Vagina (tissue), 2 donors: ENCODE data around the gene ESCO1. TPM values are rescaled to one million over a fixed set of nuclear protein-coding genes. Genes with fewer than 3 reads are reported as not detected.

Experiments used
- DNase-seq, 2 donors: peaks; one replicate each; pipeline ENCODE4 v3.0.0-alpha.2; 2017; ENCODE audit errors: extremely low spot score in 2 of 2
- H3K27ac ChIP-seq: fragments of 200-600 bp; sonication (generic); one replicate; pipeline ENCODE4 v1.5.1; 2019
- H3K27me3 ChIP-seq: fragments of 200-600 bp; sonication (generic); one replicate; pipeline ENCODE4 v1.5.1; 2019
- H3K36me3 ChIP-seq, 2 donors: fragments of 200-600 bp; sonication (generic); one replicate each; pipeline ENCODE4 v1.5.1; 2017 to 2019
- H3K4me1 ChIP-seq: fragments of 200-600 bp; sonication (generic); one replicate; pipeline ENCODE4 v1.5.1; 2019
- H3K4me3 ChIP-seq, 2 donors: fragments of 200-600 bp; sonication (generic); 1 replicate in 1 of 2; 2 replicates in 1 of 2; pipeline ENCODE4 v1.5.1; 2016 to 2019
- H3K9me3 ChIP-seq: fragments of 200-600 bp; sonication (generic); one replicate; pipeline ENCODE4 v1.5.1; 2019
- POLR2A ChIP-seq, 2 donors: fragments of 450-650 bp; IDR thresholded peaks; one replicate each; pipeline ENCODE4 v1.6.1; 2017; ENCODE audit warnings: antibody characterized with exemption in 2 of 2, mild to moderate bottlenecking in 2 of 2, moderate library complexity in 2 of 2
- POLR2AphosphoS5 ChIP-seq, 2 donors: sonication (generic); formaldehyde crosslinking; IDR thresholded peaks; one replicate each; pipeline ENCODE4 v1.9.0; 2017; ENCODE audit warnings: antibody characterized with exemption in 2 of 2, mild to moderate bottlenecking in 2 of 2, low read depth in 1 of 2; ENCODE audit not compliant: insufficient read depth in 1 of 2
- intact Hi-C: fragments of 100-400 bp; cut with DNase I; formaldehyde crosslinking; loops from one replicate; pipeline ENCODE4 v1.15.1; 2023
- total RNA-seq: library from RNA; depleted of rRNA; stranded (reverse); fragments of >200 nt; gene quantifications from one replicate; pipeline ENCODE4 v1.2.3, GENCODE V29; 2016
- TF ChIP-seq, protein P1 (sequence below), 3 experiments: fragments of 450-650 bp in 2 of 3; fragments of 200-600 bp in 1 of 3; sonication (generic) in 1 of 3; IDR thresholded peaks; one replicate each; pipeline ENCODE4 v1.5.1; 2017 to 2019; ENCODE audit warnings: antibody characterized with exemption in 3 of 3, mild to moderate bottlenecking in 2 of 3, moderate library complexity in 2 of 3

Gene ESCO1
- total RNA-seq, 1 donor from 2014 or later, result 16.0 TPM

DNA sequence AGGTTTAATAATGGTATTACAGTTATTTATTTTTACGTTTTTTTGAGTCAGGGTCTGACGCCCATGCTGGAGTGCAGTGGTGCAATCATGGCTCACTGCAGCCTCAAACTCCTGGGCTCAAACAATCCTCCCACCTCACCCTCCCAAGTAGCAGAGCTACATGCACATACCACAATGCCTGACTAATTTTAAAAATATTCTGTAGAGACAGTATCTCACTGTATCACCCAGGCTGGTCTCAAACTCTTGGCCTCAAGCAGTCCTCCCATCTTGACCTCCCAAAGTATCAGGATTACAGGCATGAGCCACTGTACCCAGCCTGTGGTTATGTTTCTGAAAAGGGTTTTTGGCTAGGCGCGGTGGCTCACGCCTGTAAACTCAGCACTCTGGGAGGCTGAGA, 120.8 kb downstream of the ESCO1 start:
- intact Hi-C loops, result no loop called here
- TF ChIP-seq, protein P1, sequence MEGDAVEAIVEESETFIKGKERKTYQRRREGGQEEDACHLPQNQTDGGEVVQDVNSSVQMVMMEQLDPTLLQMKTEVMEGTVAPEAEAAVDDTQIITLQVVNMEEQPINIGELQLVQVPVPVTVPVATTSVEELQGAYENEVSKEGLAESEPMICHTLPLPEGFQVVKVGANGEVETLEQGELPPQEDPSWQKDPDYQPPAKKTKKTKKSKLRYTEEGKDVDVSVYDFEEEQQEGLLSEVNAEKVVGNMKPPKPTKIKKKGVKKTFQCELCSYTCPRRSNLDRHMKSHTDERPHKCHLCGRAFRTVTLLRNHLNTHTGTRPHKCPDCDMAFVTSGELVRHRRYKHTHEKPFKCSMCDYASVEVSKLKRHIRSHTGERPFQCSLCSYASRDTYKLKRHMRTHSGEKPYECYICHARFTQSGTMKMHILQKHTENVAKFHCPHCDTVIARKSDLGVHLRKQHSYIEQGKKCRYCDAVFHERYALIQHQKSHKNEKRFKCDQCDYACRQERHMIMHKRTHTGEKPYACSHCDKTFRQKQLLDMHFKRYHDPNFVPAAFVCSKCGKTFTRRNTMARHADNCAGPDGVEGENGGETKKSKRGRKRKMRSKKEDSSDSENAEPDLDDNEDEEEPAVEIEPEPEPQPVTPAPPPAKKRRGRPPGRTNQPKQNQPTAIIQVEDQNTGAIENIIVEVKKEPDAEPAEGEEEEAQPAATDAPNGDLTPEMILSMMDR (IDR thresholded peaks at IDR 0.05), result no peak
- TF ChIP-seq POLR2AphosphoS5 (IDR thresholded peaks at IDR 0.05; ENCODE audit: insufficient read depth in 1 of 2, low read depth in 1 of 2) (no peak), POLR2A (IDR thresholded peaks at IDR 0.05) (no peak)
- Histone ChIP-seq H3K9me3 (no peaks in the 10 kb centered on the region), H3K27ac (no peak overlapping the region), H3K27me3 (no peaks in the 10 kb centered on the region), H3K36me3 (no peaks in the 10 kb centered on the region), H3K4me3 (no peak overlapping the region), H3K4me1 (no peaks in the 10 kb centered on the region)
- DNase-seq, result no peak

Other genes with a start within 250 kb of the ESCO1 start
- 4.4 TPM for gene SNRPD1, start 11.6 kb upstream of the ESCO1 start, total RNA-seq
- 21.1 TPM for gene ABHD3, start 104.1 kb upstream of the ESCO1 start, total RNA-seq
- 21.6 TPM for gene MIB1, start 140.1 kb upstream of the ESCO1 start, total RNA-seq